ENCODE results near the gene CES2.
"Not testable (repeated sequence)": the region's sequence is repeated elsewhere in the genome, so short reads cannot be mapped to it uniquely, and the experiment has no call there.

Gene CES2

DNA sequence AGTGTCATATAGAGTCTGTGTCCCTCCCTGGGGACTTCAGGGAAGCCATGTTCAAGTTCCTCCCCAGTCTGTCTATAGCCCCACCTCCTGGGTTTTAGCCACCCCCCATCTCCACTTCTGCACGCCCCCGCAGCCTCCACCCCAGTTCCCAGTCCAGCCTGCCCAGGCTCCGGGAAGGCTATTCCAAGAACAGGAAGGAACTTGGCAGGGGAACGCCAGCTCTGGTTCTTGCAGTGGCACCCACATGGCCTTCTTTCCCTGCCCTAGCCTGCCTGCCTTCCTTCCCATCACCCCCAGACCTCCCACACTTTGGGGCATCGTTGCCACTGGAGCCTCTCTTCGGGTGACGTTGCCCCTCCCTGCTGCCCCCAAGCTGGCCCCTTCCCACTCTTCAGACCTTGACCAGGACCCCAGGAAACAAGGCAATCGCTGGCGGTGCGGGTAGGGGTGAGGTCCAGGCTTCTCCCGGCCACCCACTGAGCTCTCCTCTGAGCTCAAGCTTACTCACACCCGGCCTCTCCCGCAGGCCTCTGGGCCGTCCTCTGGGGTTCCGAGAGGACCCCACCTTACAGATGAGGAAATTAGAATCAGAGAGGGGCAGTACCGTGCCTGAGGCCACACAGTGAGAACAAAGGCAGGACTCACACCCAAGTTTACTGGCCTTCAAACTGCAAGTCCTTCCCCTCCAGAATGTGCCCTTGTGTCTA, 43.8 kb downstream of the CES2 start:
- no peak for DNase-seq (ENCODE audit: low read depth)

DNA sequence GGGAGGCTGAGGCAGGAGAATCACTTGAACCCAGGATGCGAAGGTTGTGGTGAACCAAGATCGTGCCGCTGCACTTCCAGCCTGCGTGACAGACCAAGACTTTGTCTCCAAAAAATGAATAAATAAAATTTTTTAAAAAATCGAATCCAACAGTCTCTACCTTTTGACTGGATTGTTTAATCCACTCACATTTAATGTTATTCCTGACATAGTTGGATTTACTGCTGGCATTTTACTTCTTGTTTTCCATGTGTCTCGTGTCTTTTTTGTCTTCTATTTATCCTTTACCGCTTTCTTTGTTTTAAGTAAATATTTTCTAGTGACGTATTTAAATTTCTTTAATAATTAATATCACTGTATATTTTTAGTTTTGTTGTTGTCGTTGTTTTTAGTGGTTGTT, 47.7 kb downstream of the CES2 start:
- DNase-seq (ENCODE audit: low read depth) = no peak

DNA sequence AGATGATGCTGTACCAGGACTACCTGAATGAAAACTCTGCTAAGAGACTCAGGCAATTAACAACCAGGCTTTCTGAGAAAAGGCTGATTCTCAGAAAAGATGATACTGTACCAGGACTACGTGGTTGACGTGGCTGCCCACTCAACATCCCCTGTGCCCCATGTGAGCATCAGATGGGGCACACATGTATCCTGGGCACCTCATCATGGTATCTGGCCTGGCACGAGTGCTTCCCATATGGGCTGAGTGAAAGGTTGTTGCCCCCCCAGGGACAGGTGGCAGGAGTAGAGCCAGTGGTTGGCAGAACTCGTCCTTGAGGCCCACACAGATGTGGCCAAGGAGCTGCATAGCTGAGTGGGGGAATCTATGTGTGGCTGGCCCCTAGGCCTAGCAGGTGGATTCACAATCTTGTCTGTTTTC, 49.6 kb downstream of the CES2 start:
- no peak for DNase-seq (ENCODE audit: low read depth)

DNA sequence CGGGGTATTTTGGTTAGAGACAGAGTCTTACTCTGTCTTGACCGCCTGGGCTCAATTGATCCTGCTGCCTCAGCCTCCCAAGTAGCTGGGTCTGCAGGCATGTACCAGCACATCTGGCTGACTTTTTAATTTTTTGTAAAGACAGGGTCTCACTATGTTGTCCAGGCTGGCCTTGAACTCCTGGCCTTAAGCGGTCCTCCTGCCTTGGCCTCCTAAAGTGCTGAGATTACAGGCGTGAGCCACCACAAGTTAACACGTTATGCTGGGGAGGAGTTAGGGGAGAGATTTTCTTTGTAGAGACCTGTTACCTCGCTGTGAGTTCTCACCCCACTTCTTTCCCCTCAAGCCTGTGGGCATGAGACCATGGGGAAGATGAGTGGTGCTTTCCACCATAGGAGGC, 51.2 kb downstream of the CES2 start:
- DNase-seq (ENCODE audit: low read depth) = no peak

DNA sequence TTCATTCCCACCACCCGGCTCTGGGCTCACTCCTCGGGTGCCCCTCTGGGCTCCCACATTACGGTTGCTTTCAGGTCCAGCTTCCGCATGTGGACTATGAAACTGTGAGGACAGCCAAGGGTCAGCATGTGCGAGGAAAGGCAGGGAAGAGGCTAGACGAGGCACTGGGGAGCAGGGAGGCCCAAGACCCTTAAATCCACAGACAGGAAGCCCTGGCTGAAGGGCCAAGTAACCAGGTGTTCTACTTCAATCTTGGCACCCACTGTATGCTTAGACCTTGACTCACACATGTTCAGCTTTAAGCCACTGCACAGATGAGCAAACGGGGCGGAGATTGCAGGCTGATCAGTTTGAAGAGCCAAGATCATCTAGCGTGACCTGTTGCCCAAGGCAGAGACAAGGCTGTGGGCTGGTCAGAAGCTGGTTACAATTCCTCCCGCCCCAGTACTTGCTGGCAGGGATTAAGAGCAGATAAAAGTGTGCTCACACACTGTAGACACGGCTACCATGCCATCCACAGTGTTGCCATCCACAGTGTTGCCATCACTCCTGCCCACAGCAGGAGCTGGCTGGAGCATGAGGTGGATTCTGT, 53.0 kb downstream of the CES2 start, which contains the start of gene CES4A:
Gene CES4A (plus strand): TSS at position 393 of the 592 bp plus-strand sequence. CDS start 184 bp downstream, at position 577.
- DNase-seq (ENCODE audit: low read depth) = no peak

DNA sequence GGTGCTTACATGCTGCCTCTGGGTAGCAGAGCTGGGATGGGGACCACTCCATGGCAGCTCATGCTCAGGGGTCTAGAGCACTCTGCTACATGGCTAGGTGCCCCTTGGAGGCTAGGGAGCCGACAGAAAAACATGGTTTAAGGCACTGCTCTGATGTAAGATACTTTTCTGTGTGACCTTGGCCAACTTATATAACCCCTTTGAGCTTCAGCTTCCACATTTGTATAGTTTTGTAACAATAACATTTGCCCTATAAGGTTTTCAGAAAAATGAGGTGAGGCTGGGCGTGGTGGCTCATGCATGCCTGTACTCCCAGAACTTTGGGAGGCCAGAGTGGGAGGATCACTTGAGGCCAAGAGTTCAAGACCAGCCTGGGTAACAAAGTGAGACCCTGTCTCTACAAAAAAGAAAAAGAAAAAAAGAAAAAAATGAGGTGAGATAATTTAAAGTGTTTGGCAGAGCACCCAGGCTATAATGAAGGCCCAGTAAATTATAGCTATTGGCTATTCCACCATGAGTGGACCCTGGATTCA, 56.3 kb downstream of the CES2 start:
- DNase-seq (ENCODE audit: low read depth) = no peak

DNA sequence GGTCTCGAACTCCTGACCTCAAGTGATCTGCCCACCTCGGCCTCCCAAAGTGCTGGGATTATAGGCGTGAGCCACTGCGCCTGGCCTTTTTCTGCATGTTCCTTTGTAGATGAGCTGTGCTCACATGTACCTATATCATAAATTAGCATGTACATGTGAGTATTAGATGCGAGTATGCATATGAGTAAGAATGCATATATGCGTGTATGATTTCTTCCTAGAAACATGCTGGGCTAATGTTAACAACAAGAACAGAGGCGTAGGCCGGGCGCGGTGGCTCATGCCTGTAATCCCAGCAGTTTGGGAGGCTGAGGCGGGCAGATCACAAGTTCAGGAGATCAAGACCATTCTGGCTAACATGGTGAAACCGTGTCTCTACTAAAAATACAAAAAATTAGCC, 58.2 kb downstream of the CES2 start:
- DNase-seq (ENCODE audit: low read depth) = not testable (repeated sequence)

All from activated gamma-delta T cell treated with anti-CD3 and anti-CD28 coated beads, Interleukin-2, amount 50 U/mL, for 16 hours (primary cell).